M059J (cell line): ENCODE measurements around the gene BET1L. TPM values are rescaled to one million over a fixed set of nuclear protein-coding genes. Genes with fewer than 3 reads are reported as not detected.

ENCODE experiments used
- DNase-seq: peaks from one replicate; pipeline ENCODE4 v3.0.0-alpha.2; 2012; ENCODE audit warnings: low read depth
- total RNA-seq: library from RNA; depleted of rRNA; stranded (reverse); fragments of >200 nt; shearing (Covaris generic); gene quantifications from 2 replicates; pipeline ENCODE4 v1.2.3, GENCODE V29; 2014

BET1L gene
- total RNA-seq, 1 experiment from 2014 or later: 30.5 TPM

GRCh38 chr11:210122-210802, 3.1 kb upstream of the BET1L start:
- DNase-seq: peak; percentile 79

GRCh38 chr11:209275-210121, 2.3 kb upstream of the BET1L start:
- no peak for DNase-seq

DNA sequence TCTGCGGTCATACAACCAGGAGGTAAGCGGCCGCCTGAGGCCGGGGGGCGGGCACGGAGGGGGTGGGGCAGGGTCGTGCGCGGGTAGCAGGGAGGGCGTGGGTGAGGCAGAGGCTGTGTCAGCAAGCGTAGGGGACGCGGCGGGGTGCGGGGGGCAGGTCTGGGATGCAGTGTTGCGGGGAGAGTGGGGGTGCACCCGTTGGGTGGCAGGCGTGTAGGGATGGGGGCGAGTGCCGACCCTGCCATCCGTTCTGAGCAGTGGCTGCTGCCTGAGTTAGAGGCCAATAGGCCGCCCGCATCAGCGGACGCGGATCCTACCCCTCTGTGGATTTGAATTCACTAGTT, 1.7 kb upstream of the BET1L start:
- DNase-seq: no peak

GRCh38 chr11:208181-208916, 1.1 kb upstream of the BET1L start:
- DNase-seq: peak; percentile 80

DNA sequence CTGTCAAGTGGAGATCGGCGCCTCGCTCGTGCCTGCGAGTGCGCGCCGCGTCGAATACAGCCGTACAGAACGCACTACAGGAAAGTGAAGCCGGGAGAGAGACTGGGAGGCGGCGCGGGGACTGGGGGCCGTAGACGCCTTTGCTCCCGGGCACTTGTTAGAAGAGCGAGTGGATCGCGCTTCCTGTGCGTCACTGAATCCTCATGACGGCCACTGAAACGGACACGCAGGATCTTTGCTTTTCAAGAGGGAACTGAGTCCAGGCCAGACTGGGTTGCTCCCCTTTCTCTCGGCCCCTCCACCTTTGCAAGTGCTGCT, 623 bp upstream of the BET1L start:
- DNase-seq: peak; percentile 65

DNA sequence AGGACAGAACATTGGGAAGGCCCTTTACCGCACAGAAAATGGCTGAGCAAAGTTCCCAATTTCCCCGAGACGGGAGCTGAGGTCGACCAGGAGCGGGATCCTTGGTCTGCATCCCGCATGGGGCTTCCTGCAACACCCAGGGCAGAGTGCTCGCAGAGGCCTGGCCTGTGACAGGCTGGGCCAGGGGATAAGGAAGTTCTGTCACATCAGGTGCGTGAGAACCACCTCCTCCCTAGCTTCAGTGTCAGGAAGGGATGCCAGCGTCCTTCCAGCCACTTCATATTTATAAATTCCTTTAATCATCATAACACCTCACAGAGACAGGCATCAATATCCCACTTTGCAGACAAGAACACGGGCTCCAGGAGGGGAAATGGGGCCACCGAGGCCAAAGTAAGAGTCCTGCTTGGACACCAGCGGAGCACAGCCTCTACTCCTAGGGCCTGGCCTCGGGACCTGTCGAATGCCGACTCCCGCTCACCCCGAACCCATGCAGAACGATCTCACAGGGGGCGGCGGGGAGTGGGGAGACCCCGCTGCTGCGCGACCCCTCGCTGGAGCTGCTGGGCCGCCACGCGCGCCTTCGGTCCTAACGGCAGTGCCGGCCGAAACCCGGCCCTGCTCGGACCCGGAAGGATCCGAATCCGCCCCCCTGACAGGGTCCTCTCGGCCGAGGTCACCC, 532 bp downstream of the BET1L start:
- no peak for DNase-seq

- no peak for DNase-seq
These were observed 1.2 kb downstream of the BET1L start for GRCh38 chr11:206002-206384.

- DNase-seq: no peak
These were observed 1.8 kb downstream of the BET1L start for GRCh38 chr11:205221-206001.

- no peak for DNase-seq
These were observed 2.6 kb downstream of the BET1L start for GRCh38 chr11:204587-205109.

- no peak for DNase-seq
These were observed 3.1 kb downstream of the BET1L start for GRCh38 chr11:203945-204586.

GRCh38 chr11:203056-203944, 3.9 kb downstream of the BET1L start:
- no peak for DNase-seq

GRCh38 chr11:202490-202889, 4.7 kb downstream of the BET1L start:
- no peak for DNase-seq

GRCh38 chr11:201966-202365, 5.2 kb downstream of the BET1L start:
- DNase-seq: no peak

GRCh38 chr11:200224-201003, 6.8 kb downstream of the BET1L start:
- no peak for DNase-seq

DNA sequence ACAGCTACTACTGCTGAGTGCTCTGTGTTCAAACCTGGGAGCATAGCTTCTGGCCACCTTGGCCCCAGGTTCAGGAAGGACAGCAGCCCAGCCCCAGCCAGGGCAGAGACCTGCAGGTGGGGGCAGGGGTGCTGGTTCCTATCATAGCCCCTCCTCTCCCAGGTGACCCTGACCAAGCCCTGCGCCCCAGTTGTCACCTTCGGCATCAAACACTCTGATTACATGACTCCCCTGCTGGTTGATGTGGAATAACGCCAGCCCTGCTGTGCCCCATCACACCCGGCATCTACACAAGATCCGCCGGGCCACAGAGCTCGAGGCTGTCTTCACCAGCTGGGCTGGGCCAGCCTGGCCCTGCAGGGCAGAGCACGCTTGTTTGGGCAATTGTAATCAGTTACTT, 7.4 kb downstream of the BET1L start:
- no peak for DNase-seq

DNA sequence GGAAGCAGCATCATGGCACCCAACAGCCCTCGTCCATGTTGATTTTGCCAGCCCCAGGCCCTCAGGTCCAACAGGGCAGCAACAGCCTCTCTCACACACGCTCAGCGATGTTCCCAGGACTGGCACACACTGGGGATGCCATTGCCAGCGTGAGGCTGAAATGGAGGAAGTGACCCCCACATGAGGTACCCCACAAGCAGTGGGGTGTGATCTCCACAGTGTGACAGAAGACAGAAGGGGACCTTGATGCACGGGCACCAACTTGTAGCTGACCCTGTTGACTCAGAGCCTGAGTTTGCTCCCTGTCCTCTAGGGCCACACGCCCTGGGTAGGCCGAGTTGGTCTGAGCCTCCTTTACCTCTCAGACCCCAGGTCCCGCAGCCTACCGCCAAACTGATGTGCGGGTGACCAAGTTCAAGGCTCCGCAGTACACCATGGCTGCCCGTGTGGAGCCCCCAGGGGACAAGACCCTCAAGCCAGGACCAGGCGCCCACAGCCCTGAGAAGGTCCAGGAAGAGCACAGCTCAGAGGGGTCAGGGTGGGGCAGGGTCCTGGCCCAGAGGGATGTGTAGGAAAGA, 8.1 kb downstream of the BET1L start:
- DNase-seq: no peak

DNA sequence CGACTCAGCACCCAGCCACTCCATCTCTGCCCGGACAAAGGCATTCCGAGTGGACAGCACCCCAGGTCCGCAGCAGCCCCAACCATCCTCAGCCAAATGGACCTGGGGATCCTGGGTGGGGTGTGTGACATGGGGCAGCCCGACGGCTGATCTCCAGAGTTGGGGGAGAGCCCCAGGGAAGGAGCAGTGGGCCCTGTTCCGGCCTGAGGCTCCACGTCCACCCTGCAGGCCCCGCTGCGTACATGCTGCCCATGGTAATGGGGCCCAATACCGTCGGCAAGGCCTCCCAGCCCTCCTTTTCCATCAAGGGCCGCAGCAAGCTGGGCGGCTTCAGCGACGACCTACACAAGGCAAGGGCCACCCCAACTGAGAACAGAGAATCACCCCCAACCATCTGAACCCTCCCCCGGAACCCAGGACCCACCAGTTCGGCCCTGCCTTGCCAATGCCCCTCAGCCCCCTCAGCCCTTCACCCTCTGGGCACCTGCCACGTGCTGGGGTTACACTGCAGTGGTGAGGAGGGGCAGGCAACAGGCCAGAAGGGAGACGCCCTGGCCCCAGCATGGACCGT, 8.9 kb downstream of the BET1L start:
- DNase-seq: no peak

DNA sequence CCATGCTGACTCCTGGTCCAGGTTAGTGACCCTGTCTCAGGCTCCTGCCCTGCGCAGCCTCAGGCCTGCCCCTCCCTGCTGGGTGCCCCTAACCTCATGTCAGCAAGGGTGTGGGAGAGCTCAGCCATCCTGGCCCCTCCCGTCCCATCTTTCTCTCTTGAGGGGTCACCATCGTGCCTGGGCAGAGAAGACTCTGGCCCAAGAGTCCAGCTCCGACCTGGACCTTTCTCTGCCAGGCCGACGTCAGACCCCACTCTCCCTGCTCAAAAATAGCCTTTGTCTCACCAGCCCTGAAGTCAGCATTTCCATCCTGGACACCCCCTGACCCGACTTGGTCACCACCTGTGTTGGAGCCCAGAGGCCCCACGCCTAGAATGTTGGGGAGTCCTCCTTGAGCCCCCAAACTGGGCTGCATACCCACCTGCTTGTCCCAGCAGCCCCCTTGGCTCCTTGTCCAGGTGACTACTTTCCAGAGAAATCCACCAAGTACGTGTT, 9.4 kb downstream of the BET1L start:
- no peak for DNase-seq
